Measurements from ENCODE around the gene CRTC2. TPM values are rescaled to one million over a fixed set of nuclear protein-coding genes. Genes with fewer than 3 reads are reported as not detected.
A peak's percentile ranks its signal among the peaks of the same experiment; 100 is the strongest.
"Not testable (repeated sequence)": the region's sequence is repeated elsewhere in the genome, so short reads cannot be mapped to it uniquely, and the experiment has no call there.

Gene CRTC2
- polyA plus RNA-seq (2013): 41.3 TPM

GRCh38 chr1:153958111-153958960, at the start of gene CRTC2:
CRTC2 (minus strand) TSS chr1:153958612; CDS start chr1:153958497, 115 bp downstream.
- CTCF ChIA-PET: interaction anchor here (1.1 to 6.2 kb wide), 4 partner anchors 9 to 42 kb away, joined by 4 to 52 read pairs (median 5); partner anchors contain the start of genes CREB3L4, DENND4B and JTB
- Histone ChIP-seq H3K4me1 (ENCODE audit: control extremely low read depth in 1 of 4, control insufficient read depth in 4 of 4, insufficient read depth in 4 of 4, low read length in 3 of 4) (peaks cover 20 to 63% (median 51%) of the 10 kb centered on the region in 4 experiments), H3K36me3 (ENCODE audit: control insufficient read depth in 4 of 4, insufficient read depth in 4 of 4, low read length in 3 of 4) (peaks cover 0 to 45% (median 31%) of the 10 kb centered on the region in 4 experiments), H3K27ac (ENCODE audit: insufficient read depth in 1 of 2, low read depth in 1 of 2, low read length in 2 of 2, poor library complexity in 1 of 2, severe bottlenecking in 2 of 2) (peak within 1 kb of the TSS; percentile 83 to 90), H3K9me3 (ENCODE audit: control extremely low read depth in 1 of 5, control insufficient read depth in 4 of 5, insufficient read depth in 2 of 5, low read depth in 1 of 5, low read length in 4 of 5) (no peaks in the 10 kb centered on the region), H3K4me3 (ENCODE audit: control insufficient read depth in 1 of 7, extremely low read depth in 1 of 7, insufficient read depth in 4 of 7, low read depth in 2 of 7, low read length in 6 of 7) (peak within 1 kb of the TSS; percentile 86 to 97 (median 94)), H3K27me3 (replicated peaks in 2 of 5; ENCODE audit: control insufficient read depth in 4 of 5, insufficient read depth in 5 of 5, low read length in 4 of 5) (no peaks in the 10 kb centered on the region)
- peak; percentile 97 to 99 (median 98) for DNase-seq
- POLR2A ChIA-PET: interaction anchor here (0.5 to 1.9 kb wide), 5 partner anchors 9 to 51 kb away, joined by 3 to 7 read pairs (median 4); partner anchors contain the start of genes CREB3L4 and RPS27
- WGBS (ENCODE audit: insufficient coverage): under 1% methylated on average over 73 of the region's 75 CpGs

GRCh38 chr1:154006136-154006535, 47.7 kb upstream of the CRTC2 start:
- CTCF ChIA-PET: no interaction called here
- POLR2A ChIA-PET: no interaction called here
- DNase-seq: no peak
- Histone ChIP-seq H3K27ac (ENCODE audit: insufficient read depth in 1 of 2, low read depth in 1 of 2, low read length in 2 of 2, poor library complexity in 1 of 2, severe bottlenecking in 2 of 2) (no peak overlapping the region), H3K4me1 (ENCODE audit: control extremely low read depth in 1 of 4, control insufficient read depth in 4 of 4, insufficient read depth in 4 of 4, low read length in 3 of 4) (no peaks in the 10 kb centered on the region), H3K4me3 (ENCODE audit: control insufficient read depth in 1 of 7, extremely low read depth in 1 of 7, insufficient read depth in 4 of 7, low read depth in 2 of 7, low read length in 6 of 7) (no peak overlapping the region), H3K9me3 (ENCODE audit: control extremely low read depth in 1 of 5, control insufficient read depth in 4 of 5, insufficient read depth in 2 of 5, low read depth in 1 of 5, low read length in 4 of 5) (no peaks in the 10 kb centered on the region), H3K36me3 (ENCODE audit: control insufficient read depth in 4 of 4, insufficient read depth in 4 of 4, low read length in 3 of 4) (no peaks in the 10 kb centered on the region), H3K27me3 (replicated peaks in 2 of 5; ENCODE audit: control insufficient read depth in 4 of 5, insufficient read depth in 5 of 5, low read length in 4 of 5) (no peaks in the 10 kb centered on the region)
- no CpG with 5 or more reads among the region's 3 CpGs for WGBS (ENCODE audit: insufficient coverage)

- no peaks in the 10 kb centered on the region for H3K4me1 ChIP-seq (ENCODE audit: control extremely low read depth in 1 of 4, control insufficient read depth in 4 of 4, insufficient read depth in 4 of 4, low read length in 3 of 4)
- H3K36me3 ChIP-seq (ENCODE audit: control insufficient read depth in 4 of 4, insufficient read depth in 4 of 4, low read length in 3 of 4): peaks cover 0 to 4% (median 2%) of the 10 kb centered on the region in 4 experiments
- H3K27me3 ChIP-seq (replicated peaks in 2 of 5; ENCODE audit: control insufficient read depth in 4 of 5, insufficient read depth in 5 of 5, low read length in 4 of 5): no peaks in the 10 kb centered on the region
- CTCF ChIA-PET: interaction anchor here (0.6 kb wide), 1 partner anchor 105 kb away, joined by 3 read pairs; no protein-coding TSS in a partner anchor
- 100% methylated on average over 1 of the region's 4 CpGs for whole genome bisulfite sequencing (ENCODE audit: insufficient coverage)
- no peak overlapping the region for H3K27ac ChIP-seq (ENCODE audit: insufficient read depth in 1 of 2, low read depth in 1 of 2, low read length in 2 of 2, poor library complexity in 1 of 2, severe bottlenecking in 2 of 2)
- DNase-seq: no peak
- no peak overlapping the region for H3K4me3 ChIP-seq (ENCODE audit: control insufficient read depth in 1 of 7, extremely low read depth in 1 of 7, insufficient read depth in 4 of 7, low read depth in 2 of 7, low read length in 6 of 7)
- POLR2A ChIA-PET: no interaction called here
- H3K9me3 ChIP-seq (ENCODE audit: control extremely low read depth in 1 of 5, control insufficient read depth in 4 of 5, insufficient read depth in 2 of 5, low read depth in 1 of 5, low read length in 4 of 5): no peaks in the 10 kb centered on the region
These were observed 42.0 kb upstream of the CRTC2 start for GRCh38 chr1:154000420-154000819.

- POLR2A ChIA-PET; H3K27ac ChIP-seq (ENCODE audit: insufficient read depth in 1 of 2, low read depth in 1 of 2, low read length in 2 of 2, poor library complexity in 1 of 2, severe bottlenecking in 2 of 2); H3K27me3 ChIP-seq (replicated peaks in 2 of 5; ENCODE audit: control insufficient read depth in 4 of 5, insufficient read depth in 5 of 5, low read length in 4 of 5); DNase-seq; CTCF ChIA-PET; H3K4me3 ChIP-seq (ENCODE audit: control insufficient read depth in 1 of 7, extremely low read depth in 1 of 7, insufficient read depth in 4 of 7, low read depth in 2 of 7, low read length in 6 of 7); H3K9me3 ChIP-seq (ENCODE audit: control extremely low read depth in 1 of 5, control insufficient read depth in 4 of 5, insufficient read depth in 2 of 5, low read depth in 1 of 5, low read length in 4 of 5): not testable (repeated sequence)
- 96% methylated on average over 3 of the region's 10 CpGs for WGBS (ENCODE audit: insufficient coverage)
- Histone ChIP-seq H3K4me1 (ENCODE audit: control extremely low read depth in 1 of 4, control insufficient read depth in 4 of 4, insufficient read depth in 4 of 4, low read length in 3 of 4) (peaks cover 2 to 12% (median 7%) of the 10 kb centered on the region in 4 experiments), H3K36me3 (ENCODE audit: control insufficient read depth in 4 of 4, insufficient read depth in 4 of 4, low read length in 3 of 4) (peaks cover 6 to 32% (median 21%) of the 10 kb centered on the region in 4 experiments)
These were observed 38.5 kb upstream of the CRTC2 start for GRCh38 chr1:153996882-153997281.

- Histone ChIP-seq H3K27me3 (replicated peaks in 2 of 5; ENCODE audit: control insufficient read depth in 4 of 5, insufficient read depth in 5 of 5, low read length in 4 of 5) (no peaks in the 10 kb centered on the region), H3K27ac (ENCODE audit: insufficient read depth in 1 of 2, low read depth in 1 of 2, low read length in 2 of 2, poor library complexity in 1 of 2, severe bottlenecking in 2 of 2) (no peak overlapping the region), H3K4me3 (ENCODE audit: control insufficient read depth in 1 of 7, extremely low read depth in 1 of 7, insufficient read depth in 4 of 7, low read depth in 2 of 7, low read length in 6 of 7) (no peak overlapping the region), H3K9me3 (ENCODE audit: control extremely low read depth in 1 of 5, control insufficient read depth in 4 of 5, insufficient read depth in 2 of 5, low read depth in 1 of 5, low read length in 4 of 5) (no peaks in the 10 kb centered on the region), H3K4me1 (ENCODE audit: control extremely low read depth in 1 of 4, control insufficient read depth in 4 of 4, insufficient read depth in 4 of 4, low read length in 3 of 4) (peaks cover 10 to 19% (median 15%) of the 10 kb centered on the region in 4 experiments), H3K36me3 (ENCODE audit: control insufficient read depth in 4 of 4, insufficient read depth in 4 of 4, low read length in 3 of 4) (peaks cover 6 to 40% (median 22%) of the 10 kb centered on the region in 4 experiments)
- ChIA-PET POLR2A (no interaction called here), CTCF (no interaction called here)
- WGBS (ENCODE audit: insufficient coverage): 98% methylated on average over 11 of the region's 11 CpGs
- DNase-seq: no peak
These were observed 37.2 kb upstream of the CRTC2 start for GRCh38 chr1:153995640-153996039.

DNA sequence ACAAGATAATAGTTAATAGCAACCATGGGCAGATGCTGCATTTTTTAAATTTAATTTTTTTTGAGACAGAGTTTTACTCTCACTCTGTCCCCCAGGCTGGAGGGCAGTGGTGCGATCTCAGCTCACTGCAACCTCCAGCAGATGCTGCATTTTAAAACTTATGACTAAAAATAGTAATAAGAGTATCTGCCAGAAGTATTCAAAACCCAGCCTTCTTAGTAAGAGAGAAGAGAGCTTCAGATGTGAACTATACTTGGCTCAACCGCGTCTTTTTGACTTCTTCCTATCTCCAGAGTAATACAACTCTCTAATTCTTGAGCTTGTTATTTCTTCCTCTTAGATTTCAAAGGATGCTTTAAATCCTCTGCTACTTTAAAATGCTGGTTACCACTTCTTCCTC, 36.8 kb upstream of the CRTC2 start:
- H3K36me3 ChIP-seq (ENCODE audit: control insufficient read depth in 4 of 4, insufficient read depth in 4 of 4, low read length in 3 of 4): peaks cover 6 to 40% (median 22%) of the 10 kb centered on the region in 4 experiments
- peaks cover 10 to 19% (median 16%) of the 10 kb centered on the region in 4 experiments for H3K4me1 ChIP-seq (ENCODE audit: control extremely low read depth in 1 of 4, control insufficient read depth in 4 of 4, insufficient read depth in 4 of 4, low read length in 3 of 4)
- no peaks in the 10 kb centered on the region for H3K9me3 ChIP-seq (ENCODE audit: control extremely low read depth in 1 of 5, control insufficient read depth in 4 of 5, insufficient read depth in 2 of 5, low read depth in 1 of 5, low read length in 4 of 5)
- no peak overlapping the region for H3K4me3 ChIP-seq (ENCODE audit: control insufficient read depth in 1 of 7, extremely low read depth in 1 of 7, insufficient read depth in 4 of 7, low read depth in 2 of 7, low read length in 6 of 7)
- H3K27ac ChIP-seq (ENCODE audit: insufficient read depth in 1 of 2, low read depth in 1 of 2, low read length in 2 of 2, poor library complexity in 1 of 2, severe bottlenecking in 2 of 2): no peak overlapping the region
- no peak for DNase-seq
- H3K27me3 ChIP-seq (replicated peaks in 2 of 5; ENCODE audit: control insufficient read depth in 4 of 5, insufficient read depth in 5 of 5, low read length in 4 of 5): no peaks in the 10 kb centered on the region
- WGBS (ENCODE audit: insufficient coverage): 100% methylated on average over 2 of the region's 3 CpGs
- CTCF ChIA-PET: no interaction called here
- POLR2A ChIA-PET: interaction anchor here (0.6 kb wide), 1 partner anchor 1574 kb away, joined by 4 read pairs; no protein-coding TSS in a partner anchor

- ChIA-PET CTCF (interaction anchor here (1.1 to 1.6 kb wide), 2 partner anchors 19 to 334 kb away, joined by 3 to 4 read pairs; no protein-coding TSS in a partner anchor), POLR2A (interaction anchor here (1.5 to 2.0 kb wide), 2 partner anchors 25 to 46 kb away, joined by 3 to 12 read pairs; partner anchors contain the start of gene CREB3L4)
- H3K27me3 ChIP-seq (replicated peaks in 2 of 5; ENCODE audit: control insufficient read depth in 4 of 5, insufficient read depth in 5 of 5, low read length in 4 of 5): no peaks in the 10 kb centered on the region
- H3K9me3 ChIP-seq (ENCODE audit: control extremely low read depth in 1 of 5, control insufficient read depth in 4 of 5, insufficient read depth in 2 of 5, low read depth in 1 of 5, low read length in 4 of 5): no peaks in the 10 kb centered on the region
- H3K4me3 ChIP-seq (ENCODE audit: control insufficient read depth in 1 of 7, extremely low read depth in 1 of 7, insufficient read depth in 4 of 7, low read depth in 2 of 7, low read length in 6 of 7): peak overlapping the region in 6 of 7 experiments; percentile 90 to 100 (median 95)
- WGBS (ENCODE audit: insufficient coverage): 100% methylated on average over 1 of the region's 2 CpGs
- H3K27ac ChIP-seq (ENCODE audit: insufficient read depth in 1 of 2, low read depth in 1 of 2, low read length in 2 of 2, poor library complexity in 1 of 2, severe bottlenecking in 2 of 2): peak overlapping the region in 1 of 2 experiments; percentile 100
- DNase-seq: no peak
- peaks cover 6 to 40% (median 22%) of the 10 kb centered on the region in 4 experiments for H3K36me3 ChIP-seq (ENCODE audit: control insufficient read depth in 4 of 4, insufficient read depth in 4 of 4, low read length in 3 of 4)
- peaks cover 10 to 23% (median 18%) of the 10 kb centered on the region in 4 experiments for H3K4me1 ChIP-seq (ENCODE audit: control extremely low read depth in 1 of 4, control insufficient read depth in 4 of 4, insufficient read depth in 4 of 4, low read length in 3 of 4)
These were observed 33.4 kb upstream of the CRTC2 start for GRCh38 chr1:153991806-153992205.
